ENCODE measurements around the gene LRRC2.

LRRC2 gene

GRCh38 chr3:46469680-46470357 is 96.3 kb downstream of the LRRC2 start:
- H3K4me3 ChIP-seq (replicated peaks; ENCODE audit: low read depth, low read length): no peak overlapping the region
- no peak for DNase-seq (ENCODE audit: extremely low read depth, low read depth)
- no peak for TF ChIP-seq CTCF (IDR thresholded peaks at IDR 0.05; ENCODE audit: low read depth, low read length, missing control alignments)

- H3K4me3 ChIP-seq (replicated peaks; ENCODE audit: low read depth, low read length): no peak overlapping the region
- no peak for DNase-seq (ENCODE audit: extremely low read depth, low read depth)
- TF ChIP-seq CTCF (IDR thresholded peaks at IDR 0.05; ENCODE audit: low read depth, low read length, missing control alignments): no peak
These were observed 97.1 kb downstream of the LRRC2 start for GRCh38 chr3:46468753-46469600.

- TF ChIP-seq CTCF (IDR thresholded peaks at IDR 0.05; ENCODE audit: low read depth, low read length, missing control alignments): no peak
- no peak overlapping the region for H3K4me3 ChIP-seq (replicated peaks; ENCODE audit: low read depth, low read length)
- no peak for DNase-seq (ENCODE audit: extremely low read depth, low read depth)
These were observed 98.5 kb downstream of the LRRC2 start for GRCh38 chr3:46467562-46467961.

- no peak for DNase-seq (ENCODE audit: extremely low read depth, low read depth)
- no peak overlapping the region for H3K4me3 ChIP-seq (replicated peaks; ENCODE audit: low read depth, low read length)
- TF ChIP-seq CTCF (IDR thresholded peaks at IDR 0.05; ENCODE audit: low read depth, low read length, missing control alignments): no peak
These were observed 99.2 kb downstream of the LRRC2 start for GRCh38 chr3:46466871-46467403.

GRCh38 chr3:46466273-46466672 is 99.8 kb downstream of the LRRC2 start:
- no peak for TF ChIP-seq CTCF (IDR thresholded peaks at IDR 0.05; ENCODE audit: low read depth, low read length, missing control alignments)

More at GRCh38 chr3:46466273-46466672, 99.8 kb downstream of the LRRC2 start:
- DNase-seq (ENCODE audit: extremely low read depth, low read depth): no peak
- no peak overlapping the region for H3K4me3 ChIP-seq (replicated peaks; ENCODE audit: low read depth, low read length)
